Tibial nerve (tissue), 4 donors: Measurements from ENCODE around the gene OR1D2. TPM values are rescaled to one million over a fixed set of nuclear protein-coding genes. Genes with fewer than 3 reads are reported as not detected.

Experiments
- DNase-seq, 2 donors: peaks; one replicate each; pipeline ENCODE4 v3.0.0-alpha.2; 2019; ENCODE audit warnings: low spot score in 2 of 2
- H3K27ac ChIP-seq, 4 donors: fragments of 200-600 bp; sonication (generic) in 3 of 4; one replicate each; pipeline ENCODE4 v1.5.1; 2017 to 2019; ENCODE audit warnings: mild to moderate bottlenecking in 1 of 4
- H3K27me3 ChIP-seq, 2 donors: fragments of 200-600 bp; sonication (generic) in 1 of 2; one replicate each; pipeline versions ENCODE4 v1.5.1 to v1.6.0; 2017 to 2019
- H3K36me3 ChIP-seq, 3 donors: fragments of 200-600 bp; sonication (generic); one replicate each; pipeline ENCODE4 v1.5.1; 2018 to 2019
- H3K4me1 ChIP-seq, 4 donors: fragments of 200-600 bp; sonication (generic) in 3 of 4; one replicate each; pipeline ENCODE4 v1.5.1; 2017 to 2019
- H3K4me3 ChIP-seq, 4 donors: fragments of 200-600 bp; sonication (generic) in 3 of 4; one replicate each; pipeline ENCODE4 v1.5.1; 2017 to 2019; ENCODE audit warnings: mild to moderate bottlenecking in 1 of 4, moderate library complexity in 1 of 4
- H3K9me3 ChIP-seq, 4 donors: fragments of 200-600 bp; sonication (generic) in 3 of 4; one replicate each; pipeline ENCODE4 v1.5.1; 2017 to 2019
- CTCF ChIP-seq, 5 experiments: fragments of 200-600 bp in 3 of 5; fragments of 450-650 bp in 2 of 5; sonication (generic) in 3 of 5; IDR thresholded peaks; one replicate each; pipeline ENCODE4 v1.5.1; 2016 to 2019; ENCODE audit warnings: antibody characterized with exemption in 5 of 5, mild to moderate bottlenecking in 3 of 5, moderate library complexity in 2 of 5
- EP300 ChIP-seq, 2 donors: sonication (generic); formaldehyde crosslinking; IDR thresholded peaks; one replicate each; pipeline ENCODE4 v1.6.1; 2017; ENCODE audit warnings: antibody characterized with exemption in 2 of 2, mild to moderate bottlenecking in 1 of 2
- POLR2A ChIP-seq, 2 donors: fragments of 450-650 bp; IDR thresholded peaks; one replicate each; pipeline ENCODE4 v1.6.1; 2017; ENCODE audit warnings: antibody characterized with exemption in 2 of 2, mild to moderate bottlenecking in 2 of 2, moderate library complexity in 2 of 2
- WGBS, 2 donors: methylation state at CpG; one replicate each; pipeline ENCODE4 v1.1.5; 2018; 5-methylcytosine and 5-hydroxymethylcytosine counted together
- total RNA-seq, 4 donors: library from RNA; depleted of rRNA; stranded (reverse); fragments of >200 nt; gene quantifications; one replicate each; pipeline ENCODE4 v1.1.0, GENCODE V29; 2016

The OR1D2 gene
- total RNA-seq, 4 donors from 2014 or later = not detected

- Histone ChIP-seq H3K27ac (no peak overlapping the region), H3K36me3 (no peaks in the 10 kb centered on the region), H3K27me3 (no peaks in the 10 kb centered on the region), H3K4me3 (peak overlapping the region in 2 of 4 donors; percentile 59 to 62), H3K4me1 (peaks cover 0 to 12% (median 4%) of the 10 kb centered on the region in 4 donors), H3K9me3 (no peaks in the 10 kb centered on the region)
- no peak for DNase-seq
- 88 to 90% methylated on average over 8 of the region's 8 CpGs for WGBS, 2 donors
- TF ChIP-seq POLR2A (IDR thresholded peaks at IDR 0.05) (no peak), CTCF (IDR thresholded peaks at IDR 0.05) (no peak), EP300 (IDR thresholded peaks at IDR 0.05) (no peak)
Measured at GRCh38 chr17:3049705-3050295, 54.4 kb downstream of the OR1D2 start.

GRCh38 chr17:3048727-3049471 lies 55.3 kb downstream of the OR1D2 start:
- Histone ChIP-seq H3K9me3 (peaks cover 0 to 9% (median 0%) of the 10 kb centered on the region in 4 donors), H3K4me3 (peak overlapping the region; percentile 47 to 62 (median 60)), H3K4me1 (peaks cover 0 to 12% (median 4%) of the 10 kb centered on the region in 4 donors), H3K27ac (peak overlapping the region in 3 of 4 donors; percentile 64 to 83 (median 65)), H3K36me3 (no peaks in the 10 kb centered on the region), H3K27me3 (no peaks in the 10 kb centered on the region)
- 0 to 2% methylated on average over 21 to 43 of the region's 50 CpGs for WGBS, 2 donors
- peak; percentile 82 to 91 for DNase-seq
- TF ChIP-seq CTCF (IDR thresholded peaks at IDR 0.05) (peak; percentile 59 to 91 (median 80)), POLR2A (IDR thresholded peaks at IDR 0.05) (peak in 1 of 2 donors; percentile 41), EP300 (IDR thresholded peaks at IDR 0.05) (peak in 1 of 2 donors; percentile 60)

- Histone ChIP-seq H3K36me3 (no peaks in the 10 kb centered on the region), H3K27ac (no peak overlapping the region), H3K9me3 (peaks cover 0 to 17% (median 0%) of the 10 kb centered on the region in 4 donors), H3K4me1 (peaks cover 0 to 12% (median 4%) of the 10 kb centered on the region in 4 donors), H3K27me3 (no peaks in the 10 kb centered on the region), H3K4me3 (no peak overlapping the region)
- no peak for TF ChIP-seq CTCF (IDR thresholded peaks at IDR 0.05)
- TF ChIP-seq EP300 (IDR thresholded peaks at IDR 0.05) = no peak
- TF ChIP-seq POLR2A (IDR thresholded peaks at IDR 0.05) = no peak
- no peak for DNase-seq
- 82 to 87% methylated on average over 3 of the region's 3 CpGs for WGBS, 2 donors
Measured at GRCh38 chr17:3046753-3047152, 57.5 kb downstream of the OR1D2 start.

DNA sequence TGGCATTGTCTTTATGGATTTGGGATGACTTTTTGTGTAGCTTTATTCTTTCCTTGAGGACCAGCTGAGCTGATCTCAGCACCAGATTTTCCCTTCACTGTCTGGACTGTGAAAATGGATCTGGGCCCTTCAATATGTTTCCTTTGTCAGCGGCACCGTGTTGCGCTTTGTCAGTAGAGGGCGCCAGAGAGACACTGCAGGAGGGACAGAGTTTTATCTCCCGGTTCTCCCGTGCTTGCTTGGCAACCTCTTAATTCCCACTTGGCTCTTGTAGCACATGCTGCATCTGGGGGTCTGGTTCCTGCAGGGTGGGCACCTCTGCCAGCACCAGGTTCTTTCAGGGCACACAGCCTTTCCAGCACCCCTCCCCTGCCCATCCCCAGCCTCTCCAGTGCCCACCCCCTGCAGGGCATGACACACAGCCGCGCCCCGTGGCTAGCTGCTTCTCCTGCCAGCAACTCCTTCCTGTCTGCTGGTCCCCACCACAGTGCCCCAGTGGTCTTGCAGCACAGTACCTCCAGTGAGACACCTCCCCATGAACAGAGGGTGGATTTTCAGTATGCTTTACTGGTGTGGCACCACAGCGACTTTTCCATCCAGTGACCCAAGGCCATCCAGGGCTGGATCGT lies 60.4 kb downstream of the OR1D2 start:
- H3K27me3 ChIP-seq = no peaks in the 10 kb centered on the region
- TF ChIP-seq POLR2A (IDR thresholded peaks at IDR 0.05) = no peak
- no peak for TF ChIP-seq CTCF (IDR thresholded peaks at IDR 0.05)
- no peak for TF ChIP-seq EP300 (IDR thresholded peaks at IDR 0.05)
- no peaks in the 10 kb centered on the region for H3K36me3 ChIP-seq
- no peak for DNase-seq
- no peak overlapping the region for H3K27ac ChIP-seq
- WGBS, 2 donors = 65 to 67% methylated on average over 11 of the region's 11 CpGs
- H3K4me1 ChIP-seq = peaks cover 0 to 5% (median 0%) of the 10 kb centered on the region in 4 donors
- H3K4me3 ChIP-seq = no peak overlapping the region
- H3K9me3 ChIP-seq = peaks cover 0 to 17% (median 0%) of the 10 kb centered on the region in 4 donors
